Gastrocnemius medialis (tissue), 4 donors: Measurements from ENCODE around the gene MC4R. TPM values are rescaled to one million over a fixed set of nuclear protein-coding genes. Genes with fewer than 3 reads are reported as not detected.

Experiments
- ATAC-seq, 2 donors: fragments of 150-250 bp; one replicate each; pipeline ENCODE4 v1.9.1; 2016
- DNase-seq, 2 donors: peaks; one replicate each; pipeline ENCODE4 v3.0.0-alpha.2; 2019
- H3K27ac ChIP-seq, 4 donors: fragments of 200-600 bp; sonication (generic); 1 replicate in 1 of 4; 2 replicates in 3 of 4; pipeline ENCODE4 v1.5.1; 2016 to 2018; ENCODE audit warnings: mild to moderate bottlenecking in 2 of 4, moderate library complexity in 1 of 4
- H3K27me3 ChIP-seq, 3 donors: fragments of 200-600 bp; sonication (generic) in 2 of 3; 1 replicate in 1 of 3; 2 replicates in 2 of 3; pipeline versions ENCODE4 v1.5.1 to v1.6.0; 2016 to 2019; ENCODE audit warnings: mild to moderate bottlenecking in 1 of 3, moderate library complexity in 1 of 3
- H3K36me3 ChIP-seq, 2 donors: fragments of 200-600 bp; sonication (generic) in 1 of 2; one replicate each; pipeline ENCODE4 v1.5.1; 2017 to 2018
- H3K4me1 ChIP-seq, 2 donors: fragments of 200-600 bp; sonication (generic) in 1 of 2; one replicate each; pipeline ENCODE4 v1.5.1; 2016 to 2017; ENCODE audit warnings: mild to moderate bottlenecking in 2 of 2
- H3K4me3 ChIP-seq, 4 donors: fragments of 200-600 bp; sonication (generic) in 3 of 4; 1 replicate in 1 of 4; 2 replicates in 3 of 4; pipeline ENCODE4 v1.5.1; 2016 to 2019; ENCODE audit warnings: mild to moderate bottlenecking in 2 of 4
- H3K9me3 ChIP-seq, 3 donors: fragments of 200-600 bp; sonication (generic) in 2 of 3; 1 replicate in 1 of 3; 2 replicates in 2 of 3; pipeline ENCODE4 v1.5.1; 2016 to 2019
- POLR2A ChIP-seq, 2 donors: fragments of 450-650 bp; IDR thresholded peaks; one replicate each; pipeline ENCODE4 v1.6.1; 2017; ENCODE audit warnings: antibody characterized with exemption in 2 of 2, mild to moderate bottlenecking in 2 of 2, moderate library complexity in 2 of 2
- in situ Hi-C, 4 donors: fragments of 200-750 bp; cut with MboI; loops; one replicate each; pipeline versions ENCODE4 v1.15.0 to v1.8.0; 2017; ENCODE audit warnings: low sequenced_read_pairs in 4 of 4
- intact Hi-C: fragments of 100-400 bp; cut with DNase I; formaldehyde crosslinking; loops from one replicate; pipeline ENCODE4 v1.15.1; 2023; ENCODE audit warnings: low total_unique reads
- total RNA-seq, 4 donors: library from RNA; depleted of rRNA; stranded (reverse); fragments of >200 nt; gene quantifications; one replicate each; pipeline versions ENCODE4 v1.1.0 to v1.2.3, GENCODE V29; 2016
- TF ChIP-seq, protein P1 (sequence below), 5 experiments: fragments of 450-650 bp in 3 of 5; fragments of 200-600 bp in 2 of 5; sonication (generic) in 2 of 5; IDR thresholded peaks in 4 of 5; conservative IDR thresholded peaks in 1 of 5; 1 replicate in 4 of 5; 2 replicates in 1 of 5; pipeline ENCODE4 v1.5.1; 2016 to 2019; ENCODE audit warnings: antibody characterized with exemption in 5 of 5, mild to moderate bottlenecking in 3 of 5, moderate library complexity in 3 of 5

The MC4R gene
- total RNA-seq, 4 donors from 2014 or later, result not detected

DNA sequence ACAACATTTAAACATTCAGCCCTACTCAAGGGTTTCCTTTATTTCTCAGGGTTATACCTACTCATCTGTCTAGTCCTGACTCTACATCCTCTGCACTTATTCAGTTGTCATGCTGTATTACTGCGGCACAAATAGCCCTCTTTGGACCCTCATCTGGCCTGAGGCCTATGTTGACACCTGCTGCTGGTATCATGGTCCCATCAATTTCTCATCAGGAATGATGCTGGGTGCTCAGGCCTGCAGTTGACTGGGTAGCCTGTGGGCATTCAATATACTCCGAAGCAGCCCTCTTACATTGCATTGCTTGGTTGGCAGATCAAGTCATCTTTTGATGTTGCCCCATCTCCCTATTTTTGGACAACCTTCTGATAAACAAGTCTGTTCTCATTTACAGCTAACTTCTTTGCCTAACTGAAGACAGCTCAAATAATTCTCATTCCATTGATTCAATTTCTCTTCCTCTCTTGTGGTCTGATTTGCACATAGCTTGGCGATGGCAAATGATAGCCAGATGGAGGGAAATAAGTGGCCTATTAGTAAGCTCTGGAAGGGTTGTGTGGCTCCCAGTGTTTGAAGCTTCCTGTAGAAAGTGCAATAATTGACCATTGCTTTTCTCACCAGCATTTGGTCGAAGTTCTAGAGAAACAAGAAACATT lies 19.1 kb upstream of the MC4R start:
- Histone ChIP-seq H3K4me3 (no peak overlapping the region), H3K36me3 (no peaks in the 10 kb centered on the region), H3K27ac (no peak overlapping the region), H3K9me3 (no peaks in the 10 kb centered on the region), H3K27me3 (no peaks in the 10 kb centered on the region), H3K4me1 (no peaks in the 10 kb centered on the region)
- TF ChIP-seq, protein P1, sequence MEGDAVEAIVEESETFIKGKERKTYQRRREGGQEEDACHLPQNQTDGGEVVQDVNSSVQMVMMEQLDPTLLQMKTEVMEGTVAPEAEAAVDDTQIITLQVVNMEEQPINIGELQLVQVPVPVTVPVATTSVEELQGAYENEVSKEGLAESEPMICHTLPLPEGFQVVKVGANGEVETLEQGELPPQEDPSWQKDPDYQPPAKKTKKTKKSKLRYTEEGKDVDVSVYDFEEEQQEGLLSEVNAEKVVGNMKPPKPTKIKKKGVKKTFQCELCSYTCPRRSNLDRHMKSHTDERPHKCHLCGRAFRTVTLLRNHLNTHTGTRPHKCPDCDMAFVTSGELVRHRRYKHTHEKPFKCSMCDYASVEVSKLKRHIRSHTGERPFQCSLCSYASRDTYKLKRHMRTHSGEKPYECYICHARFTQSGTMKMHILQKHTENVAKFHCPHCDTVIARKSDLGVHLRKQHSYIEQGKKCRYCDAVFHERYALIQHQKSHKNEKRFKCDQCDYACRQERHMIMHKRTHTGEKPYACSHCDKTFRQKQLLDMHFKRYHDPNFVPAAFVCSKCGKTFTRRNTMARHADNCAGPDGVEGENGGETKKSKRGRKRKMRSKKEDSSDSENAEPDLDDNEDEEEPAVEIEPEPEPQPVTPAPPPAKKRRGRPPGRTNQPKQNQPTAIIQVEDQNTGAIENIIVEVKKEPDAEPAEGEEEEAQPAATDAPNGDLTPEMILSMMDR (IDR thresholded peaks at IDR 0.05 in 4 of 5, conservative IDR thresholded peaks at IDR 0.05 in 1 of 5), result no peak
- no peak for TF ChIP-seq POLR2A (IDR thresholded peaks at IDR 0.05)
- ATAC-seq, result no peak
- in situ Hi-C loops, result no loop called here
- no peak for DNase-seq
- intact Hi-C loops, result no loop called here

DNA sequence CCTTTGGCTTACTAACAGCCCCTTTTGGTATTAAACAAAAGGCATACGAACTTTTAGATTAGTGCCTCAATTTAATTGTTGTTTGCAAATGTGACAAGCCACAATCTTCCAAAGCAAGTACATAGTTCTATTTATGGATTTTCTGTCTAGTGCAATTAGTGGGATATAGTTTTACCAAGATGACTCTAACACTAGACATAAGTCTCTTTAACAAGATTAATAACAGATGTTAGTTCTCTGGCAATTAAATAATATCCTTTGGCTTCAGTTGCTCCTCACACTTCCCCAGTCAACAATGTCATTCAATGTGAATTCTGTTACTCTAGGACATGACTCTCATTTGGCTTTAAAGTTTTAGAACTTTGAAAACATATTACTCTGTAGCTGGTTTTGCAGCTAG lies 16.7 kb upstream of the MC4R start:
- no peaks in the 10 kb centered on the region for H3K9me3 ChIP-seq
- no peak for TF ChIP-seq POLR2A (IDR thresholded peaks at IDR 0.05)
- TF ChIP-seq, protein P1 (IDR thresholded peaks at IDR 0.05 in 4 of 5, conservative IDR thresholded peaks at IDR 0.05 in 1 of 5), result no peak
- no peak overlapping the region for H3K27ac ChIP-seq
- no peaks in the 10 kb centered on the region for H3K4me1 ChIP-seq
- in situ Hi-C loops, result no loop called here
- DNase-seq, result no peak
- intact Hi-C loops, result no loop called here
- no peak overlapping the region for H3K4me3 ChIP-seq
- no peak for ATAC-seq
- no peaks in the 10 kb centered on the region for H3K27me3 ChIP-seq
- no peaks in the 10 kb centered on the region for H3K36me3 ChIP-seq

DNA sequence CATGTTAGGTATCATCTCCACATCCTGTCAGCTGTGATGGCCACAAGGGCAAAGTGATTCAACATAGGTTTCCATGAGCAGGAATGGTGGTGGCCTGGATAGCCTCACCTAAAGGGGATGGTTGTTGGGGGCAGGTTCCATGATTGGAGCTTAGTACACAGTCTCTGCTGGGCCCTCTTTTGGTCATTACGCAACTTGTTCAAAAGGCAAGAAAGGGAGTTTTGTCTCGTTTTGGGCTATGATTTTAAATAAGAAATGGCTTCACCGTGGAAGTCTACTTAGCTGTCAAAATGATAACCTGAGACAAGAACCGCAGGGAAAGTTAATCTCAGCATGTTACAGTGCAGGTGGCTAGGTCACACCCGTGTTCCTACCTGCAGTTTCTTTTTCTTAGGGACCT lies 13.1 kb upstream of the MC4R start:
- no peaks in the 10 kb centered on the region for H3K9me3 ChIP-seq
- DNase-seq (no peak), ATAC-seq (no peak)
- H3K36me3 ChIP-seq, result no peaks in the 10 kb centered on the region
- H3K4me1 ChIP-seq, result no peaks in the 10 kb centered on the region
- H3K27ac ChIP-seq, result no peak overlapping the region
- intact Hi-C loops, result no loop called here
- H3K4me3 ChIP-seq, result no peak overlapping the region
- TF ChIP-seq, protein P1 (IDR thresholded peaks at IDR 0.05 in 4 of 5, conservative IDR thresholded peaks at IDR 0.05 in 1 of 5), result no peak
- no peak for TF ChIP-seq POLR2A (IDR thresholded peaks at IDR 0.05)
- no peaks in the 10 kb centered on the region for H3K27me3 ChIP-seq
- in situ Hi-C loops, result no loop called here

DNA sequence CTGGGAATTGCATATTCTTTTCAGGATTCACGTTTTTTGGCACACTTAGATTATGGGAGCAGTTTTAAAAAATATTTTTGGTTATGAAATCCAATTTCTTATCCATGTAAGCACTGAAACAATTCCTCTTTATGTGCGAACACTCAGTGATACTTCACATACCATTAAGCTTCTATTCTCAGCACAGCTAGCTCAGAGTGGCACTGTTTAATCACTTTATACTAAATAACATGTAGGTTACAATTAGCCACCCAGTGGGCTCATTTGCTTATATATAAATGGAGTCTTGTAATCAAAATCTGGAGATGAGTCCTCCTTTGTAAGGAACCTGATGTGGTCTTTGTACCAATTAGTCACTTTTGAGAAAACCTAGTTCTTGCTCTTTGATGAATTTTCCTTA lies 11.3 kb upstream of the MC4R start:
- H3K36me3 ChIP-seq, result no peaks in the 10 kb centered on the region
- intact Hi-C loops (no loop called here), in situ Hi-C loops (no loop called here)
- no peak overlapping the region for H3K27ac ChIP-seq
- no peaks in the 10 kb centered on the region for H3K27me3 ChIP-seq
- no peaks in the 10 kb centered on the region for H3K4me1 ChIP-seq
- TF ChIP-seq POLR2A (IDR thresholded peaks at IDR 0.05), result no peak
- TF ChIP-seq, protein P1 (IDR thresholded peaks at IDR 0.05 in 4 of 5, conservative IDR thresholded peaks at IDR 0.05 in 1 of 5), result no peak
- no peak for ATAC-seq
- no peaks in the 10 kb centered on the region for H3K9me3 ChIP-seq
- no peak overlapping the region for H3K4me3 ChIP-seq
- no peak for DNase-seq
